NB4 (cell line): ENCODE results near the gene HEXIM2.

ENCODE experiments used
- CTCF ChIP-seq: IDR thresholded peaks from one replicate; pipeline ENCODE4 v1.5.1; 2012; ENCODE audit warnings: low read depth, low read length
- POLR2A ChIP-seq: IDR thresholded peaks from 2 replicates; pipeline ENCODE4 v1.6.1; 2011; ENCODE audit warnings: mild to moderate bottlenecking; ENCODE audit not compliant: insufficient read length; ENCODE audit errors: extremely low read depth

GRCh38 chr17:45161288-45162024 is at the start of gene HEXIM2:
- TF ChIP-seq CTCF (no peak), POLR2A (peak; percentile 84)
